A673 (cell line): ENCODE results near the gene MYPN. TPM values are rescaled to one million over a fixed set of nuclear protein-coding genes. Genes with fewer than 3 reads are reported as not detected.

Experiments
- BruUV-seq: library from RNA; stranded (reverse); fragments of 400-500 nt; replicated peaks from 2 replicates; lab custom pipeline; 2021; lab: Mats Ljungman, UMichigan
- CTCF ChIA-PET: fragments of 300-600 bp; sonication (Branson Sonifier 250); formaldehyde crosslinking; loops from one replicate; lab custom pipeline; 2022; ENCODE audit warnings: antibody characterized with exemption; lab: Charles Lee
- POLR2A ChIA-PET: fragments of 300-600 bp; sonication (Branson Sonifier 250); formaldehyde crosslinking; loops from one replicate; lab custom pipeline; 2022; ENCODE audit warnings: antibody characterized with exemption; ENCODE audit not compliant: low non-redundant PET; lab: Charles Lee
- DNase-seq: peaks from one replicate; pipeline ENCODE4 v3.0.0-alpha.2; 2015; ENCODE audit warnings: low spot score
- H3K27ac ChIP-seq: fragments of 200-600 bp; sonication (generic); 2 replicates; pipeline ENCODE4 v1.5.1; 2016; ENCODE audit warnings: mixed run types, low read depth, mild to moderate bottlenecking, mixed read lengths, antibody characterized with exemption, low read length; ENCODE audit not compliant: poor library complexity, severe bottlenecking
- H3K27me3 ChIP-seq: fragments of 200-600 bp; sonication (generic); replicated peaks from 2 replicates; pipeline ENCODE4 v1.6.1; 2017; ENCODE audit warnings: mixed run types, low read depth, mild to moderate bottlenecking, mixed read lengths, antibody characterized with exemption, low read length; ENCODE audit not compliant: insufficient read depth, poor library complexity
- H3K36me3 ChIP-seq: fragments of 200-600 bp; sonication (generic); 2 replicates; pipeline ENCODE4 v1.6.1; 2016; ENCODE audit warnings: mixed run types, mild to moderate bottlenecking, mixed read lengths, antibody characterized with exemption, low read length; ENCODE audit not compliant: insufficient read depth, poor library complexity, severe bottlenecking
- H3K4me1 ChIP-seq: fragments of 200-600 bp; sonication (generic); 2 replicates; pipeline ENCODE4 v1.6.1; 2017; ENCODE audit warnings: mixed run types, mild to moderate bottlenecking, mixed read lengths, antibody characterized with exemption, low read length; ENCODE audit not compliant: insufficient read depth, poor library complexity, severe bottlenecking
- H3K4me3 ChIP-seq: fragments of 200-600 bp; sonication (generic); 2 replicates; pipeline ENCODE4 v1.5.1; 2016; ENCODE audit warnings: low read depth, mixed run types, mild to moderate bottlenecking, mixed read lengths, low read length; ENCODE audit not compliant: poor library complexity, severe bottlenecking
- H3K9me3 ChIP-seq: fragments of 200-600 bp; sonication (generic); 2 replicates; pipeline ENCODE4 v1.6.1; 2016; ENCODE audit warnings: mixed run types, low read depth, mild to moderate bottlenecking, mixed read lengths, antibody characterized with exemption, low read length; ENCODE audit not compliant: poor library complexity, severe bottlenecking
- CTCF ChIP-seq: fragments of 300-800, 200-600 bp; sonication (generic); conservative IDR thresholded peaks from 2 replicates; pipeline ENCODE4 v1.5.1; 2017; ENCODE audit warnings: low read depth, mild to moderate bottlenecking, antibody characterized with exemption, low read length, moderate library complexity, mixed read lengths
- EZH2 ChIP-seq: fragments of 200-600 bp; sonication (generic); IDR thresholded peaks from 2 replicates; pipeline ENCODE4 v1.6.1; 2017; ENCODE audit warnings: borderline replicate concordance, low read depth, mild to moderate bottlenecking, mixed read lengths, antibody characterized with exemption, low read length; ENCODE audit not compliant: poor library complexity, severe bottlenecking
- intact Hi-C: fragments of 100-400 bp; cut with micrococcal nuclease; formaldehyde crosslinking; loops from one replicate; pipeline ENCODE4 v1.10.0; 2022; ENCODE audit not compliant: unreplicated experiment
- total RNA-seq: library from RNA; stranded (reverse); gene quantifications from 2 replicates; pipeline ENCODE4 v1.2.3, GENCODE V29; 2021

The MYPN gene
- total RNA-seq, 1 experiment from 2014 or later = 1.7 TPM

DNA sequence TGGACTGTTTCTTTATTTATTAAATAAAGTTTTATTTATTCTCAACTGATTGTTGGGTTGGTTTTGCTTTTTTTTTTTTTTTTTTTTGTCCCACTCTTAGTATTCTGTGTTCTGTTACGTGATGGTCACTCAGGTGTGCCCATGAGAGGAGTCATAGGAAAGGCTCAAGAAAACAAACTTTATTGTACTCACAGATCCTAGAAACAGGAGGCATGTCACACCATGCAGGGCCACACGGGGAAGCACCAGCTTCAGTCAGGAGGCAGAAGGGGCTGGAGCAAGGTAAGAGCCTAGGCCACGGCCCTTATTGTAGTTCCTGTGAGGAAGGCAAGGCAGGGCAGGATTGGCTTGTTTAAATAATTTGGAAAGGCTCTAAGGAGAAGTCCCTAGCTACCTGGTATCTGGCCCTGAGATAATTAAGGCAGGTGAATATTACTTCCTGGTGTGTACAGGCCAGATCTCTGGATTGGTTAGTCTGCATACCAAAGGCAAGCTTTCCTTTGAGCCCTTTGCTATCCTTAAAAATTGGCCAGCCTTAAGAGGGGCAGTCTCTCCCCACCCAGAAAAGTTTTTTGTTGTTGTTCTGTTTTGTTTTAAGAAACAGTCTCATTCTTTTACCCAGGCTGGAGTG lies 114.4 kb downstream of the MYPN start:
- H3K27ac ChIP-seq = no peak overlapping the region
- H3K36me3 ChIP-seq = no peaks in the 10 kb centered on the region
- no peaks in the 10 kb centered on the region for H3K9me3 ChIP-seq
- DNase-seq = no peak
- H3K27me3 ChIP-seq = peaks cover 6% of the 10 kb centered on the region
- ChIA-PET CTCF (no interaction called here), POLR2A (interaction anchor here (0.7 kb wide), 1 partner anchor 13 kb away, joined by 15 read pairs; no protein-coding TSS in a partner anchor)
- no peak overlapping the region for H3K4me3 ChIP-seq
- BruUV-seq = no TSS peak
- TF ChIP-seq EZH2 (no peak), CTCF (no peak; the same call in 1 of the 2 replicates)
- intact Hi-C loops = no loop called here
- H3K4me1 ChIP-seq = no peaks in the 10 kb centered on the region

GRCh38 chr10:68224810-68225209 lies 115.5 kb downstream of the MYPN start:
- no peaks in the 10 kb centered on the region for H3K4me1 ChIP-seq
- H3K27ac ChIP-seq = no peak overlapping the region
- H3K27me3 ChIP-seq = peaks cover 6% of the 10 kb centered on the region
- POLR2A ChIA-PET = no interaction called here
- no peaks in the 10 kb centered on the region for H3K9me3 ChIP-seq
- no peaks in the 10 kb centered on the region for H3K36me3 ChIP-seq
- TF ChIP-seq EZH2 (no peak), CTCF (no peak)
- no peak overlapping the region for H3K4me3 ChIP-seq
- CTCF ChIA-PET = no interaction called here
- no TSS peak for BruUV-seq
- DNase-seq = no peak
- intact Hi-C loops = no loop called here

- H3K27me3 ChIP-seq = peaks cover 6% of the 10 kb centered on the region
- no peaks in the 10 kb centered on the region for H3K36me3 ChIP-seq
- H3K27ac ChIP-seq = no peak overlapping the region
- CTCF ChIA-PET = no interaction called here
- H3K4me3 ChIP-seq = no peak overlapping the region
- H3K4me1 ChIP-seq = no peaks in the 10 kb centered on the region
- intact Hi-C loops = loop anchor here (5.0 kb wide), 1 partner anchor 67 kb away; no protein-coding TSS in a partner anchor
- BruUV-seq = no TSS peak
- POLR2A ChIA-PET = no interaction called here
- H3K9me3 ChIP-seq = no peaks in the 10 kb centered on the region
- no peak for DNase-seq
- TF ChIP-seq CTCF (no peak), EZH2 (no peak)
Observed at GRCh38 chr10:68230268-68230667, 121.0 kb downstream of the MYPN start.
